ENCODE data around the gene TMEM63B.

TMEM63B gene

GRCh38 chr6:44101832-44102231 is 25.5 kb upstream of the TMEM63B start:
- no peak overlapping the region for H3K4me3 ChIP-seq (ENCODE audit: low read depth, low read length)
- ChIA-PET CTCF (interaction anchor here (1.0 to 12.0 kb wide), 6 partner anchors 11 to 133 kb away, joined by 3 to 196 read pairs (median 44); partner anchors contain the start of gene CAPN11), POLR2A (no interaction called here)
- TF ChIP-seq CTCF (IDR thresholded peaks at IDR 0.05; ENCODE audit: insufficient read depth, low read length, missing control alignments) = no peak
- no peak for DNase-seq (ENCODE audit: low read depth, low spot score)

- no peak for TF ChIP-seq CTCF (IDR thresholded peaks at IDR 0.05; ENCODE audit: insufficient read depth, low read length, missing control alignments)
- CTCF ChIA-PET = interaction anchor here (0.9 to 12.0 kb wide), 6 partner anchors 12 to 132 kb away, joined by 3 to 196 read pairs (median 5); partner anchors contain the start of gene CAPN11
- POLR2A ChIA-PET = no interaction called here
Measured at GRCh38 chr6:44102527-44102926, 24.8 kb upstream of the TMEM63B start.

GRCh38 chr6:44104481-44105021 is 22.8 kb upstream of the TMEM63B start:
- ChIA-PET POLR2A (no interaction called here), CTCF (interaction anchor here (1.0 to 12.0 kb wide), 4 partner anchors 10 to 234 kb away, joined by 3 to 196 read pairs (median 4); no protein-coding TSS in a partner anchor)
- no peak for TF ChIP-seq CTCF (IDR thresholded peaks at IDR 0.05; ENCODE audit: insufficient read depth, low read length, missing control alignments)
- no peak overlapping the region for H3K4me3 ChIP-seq (ENCODE audit: low read depth, low read length)
- no peak for DNase-seq (ENCODE audit: low read depth, low spot score)

More at GRCh38 chr6:44102527-44102926, 24.8 kb upstream of the TMEM63B start:
- no peak overlapping the region for H3K4me3 ChIP-seq (ENCODE audit: low read depth, low read length)
- DNase-seq (ENCODE audit: low read depth, low spot score) = no peak

GRCh38 chr6:44105146-44105545 is 22.2 kb upstream of the TMEM63B start:
- POLR2A ChIA-PET = no interaction called here
- DNase-seq (ENCODE audit: low read depth, low spot score) = no peak
- H3K4me3 ChIP-seq (ENCODE audit: low read depth, low read length) = no peak overlapping the region
- CTCF ChIA-PET = interaction anchor here (0.7 to 12.0 kb wide), 5 partner anchors 10 to 234 kb away, joined by 3 to 196 read pairs (median 3); no protein-coding TSS in a partner anchor
- TF ChIP-seq CTCF (IDR thresholded peaks at IDR 0.05; ENCODE audit: insufficient read depth, low read length, missing control alignments) = no peak

GRCh38 chr6:44105993-44106740 is 21.2 kb upstream of the TMEM63B start:
- POLR2A ChIA-PET = no interaction called here

More at GRCh38 chr6:44105993-44106740, 21.2 kb upstream of the TMEM63B start:
- H3K4me3 ChIP-seq (ENCODE audit: low read depth, low read length) = no peak overlapping the region
- no peak for DNase-seq (ENCODE audit: low read depth, low spot score)
- CTCF ChIA-PET = interaction anchor here (0.6 to 1.7 kb wide), 9 partner anchors 10 to 233 kb away, joined by 3 to 6 read pairs (median 3); partner anchors contain the start of gene SLC35B2
- no peak for TF ChIP-seq CTCF (IDR thresholded peaks at IDR 0.05; ENCODE audit: insufficient read depth, low read length, missing control alignments)

All from AG04449 (cell line).